Mucosa of descending colon (tissue), 3 donors: ENCODE data around the gene IST1. TPM values are rescaled to one million over a fixed set of nuclear protein-coding genes. Genes with fewer than 3 reads are reported as not detected.

ENCODE experiments used
- ATAC-seq: fragments of 200-7000 bp; cut with Tn5 transposase; one replicate; pipeline ENCODE4 v1.9.1; 2020; ENCODE audit warnings: mild to moderate bottlenecking, moderate library complexity
- DNase-seq, 3 donors: peaks; one replicate each; pipeline ENCODE4 v3.0.0-alpha.2; 2020
- H3K36me3 ChIP-seq: fragments of 200-600 bp; one replicate; pipeline ENCODE4 v1.8.0; 2021; ENCODE audit warnings: low read depth, mild to moderate bottlenecking
- H3K4me1 ChIP-seq: fragments of 200-600 bp; one replicate; pipeline ENCODE4 v1.8.0; 2021; ENCODE audit warnings: low read depth, mild to moderate bottlenecking
- H3K4me3 ChIP-seq: fragments of 200-600 bp; one replicate; pipeline ENCODE4 v1.8.0; 2021; ENCODE audit warnings: mild to moderate bottlenecking
- H3K9me3 ChIP-seq: fragments of 200-600 bp; one replicate; pipeline ENCODE4 v1.8.0; 2021; ENCODE audit warnings: mild to moderate bottlenecking
- intact Hi-C, 2 donors: fragments of 100-400 bp; cut with DNase I in 1 of 2; cut with micrococcal nuclease in 1 of 2; formaldehyde crosslinking; loops; one replicate each; pipeline versions ENCODE4 v1.11.0 to v1.11.1; 2022; cut with DNase I, micrococcal nuclease
- total RNA-seq, 3 donors: library from RNA; stranded (reverse); fragmentation: NEBNext Ultra II Directional in 2 of 3; extraction: Animal tissue kit (Norgen Biotek cat#: 25700) in 2 of 3; gene quantifications; one replicate each; pipeline versions ENCODE4 v1.2.1 to v1.2.4, GENCODE V29; 2021 to 2023
- TF ChIP-seq, protein P1 (sequence below): fragments of 200-600 bp; IDR thresholded peaks from one replicate; pipeline ENCODE4 v1.8.0; 2022; ENCODE audit warnings: antibody characterized with exemption, mild to moderate bottlenecking
- donor health status: DM: no; HTN: no; CAD: no; lungs with moderate emphysema.
- donor health status: DM: no; HTN: no; CAD: no.
- donor health status: DM: no; HTN: yes; CAD: no.

IST1 gene
- total RNA-seq, 3 donors from 2014 or later, result 223 to 278 (median 228) TPM

DNA sequence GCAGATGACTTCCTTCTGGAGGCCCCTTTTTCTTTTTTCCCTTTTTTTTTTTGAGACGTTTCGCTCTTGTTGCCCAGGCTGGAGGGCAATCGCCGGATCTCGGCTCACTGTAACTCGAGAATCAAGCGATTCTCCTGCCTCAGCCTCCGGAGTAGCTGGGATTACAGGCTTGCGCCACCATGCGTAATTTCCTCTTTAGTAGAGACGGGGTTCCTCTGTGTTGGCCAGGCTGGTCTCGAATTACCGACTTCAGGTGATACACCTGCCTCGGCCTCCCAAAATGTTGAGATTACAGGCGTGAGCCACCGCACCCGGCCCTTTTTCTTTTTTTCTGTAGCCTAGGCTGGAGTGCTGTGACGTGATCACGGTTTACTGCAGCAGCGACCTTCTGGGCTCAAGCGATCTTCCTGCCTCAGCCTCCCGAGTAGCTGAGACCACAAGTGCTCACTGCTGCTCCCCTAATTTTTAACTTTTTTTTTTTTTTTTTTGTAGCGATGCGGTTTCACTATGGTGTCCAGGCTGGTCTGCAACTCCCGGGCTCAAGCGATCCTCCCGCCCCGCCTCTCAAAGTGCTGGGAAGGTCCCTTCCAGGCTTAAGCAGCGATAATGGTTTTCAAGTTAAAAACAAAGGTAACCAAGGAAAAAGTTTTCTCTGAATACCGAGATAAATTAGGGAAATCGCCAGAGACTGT lies 956 bp upstream of the IST1 start:
- Histone ChIP-seq H3K4me3 (peak overlapping the region; percentile 97), H3K36me3 (no peaks in the 10 kb centered on the region)

DNA sequence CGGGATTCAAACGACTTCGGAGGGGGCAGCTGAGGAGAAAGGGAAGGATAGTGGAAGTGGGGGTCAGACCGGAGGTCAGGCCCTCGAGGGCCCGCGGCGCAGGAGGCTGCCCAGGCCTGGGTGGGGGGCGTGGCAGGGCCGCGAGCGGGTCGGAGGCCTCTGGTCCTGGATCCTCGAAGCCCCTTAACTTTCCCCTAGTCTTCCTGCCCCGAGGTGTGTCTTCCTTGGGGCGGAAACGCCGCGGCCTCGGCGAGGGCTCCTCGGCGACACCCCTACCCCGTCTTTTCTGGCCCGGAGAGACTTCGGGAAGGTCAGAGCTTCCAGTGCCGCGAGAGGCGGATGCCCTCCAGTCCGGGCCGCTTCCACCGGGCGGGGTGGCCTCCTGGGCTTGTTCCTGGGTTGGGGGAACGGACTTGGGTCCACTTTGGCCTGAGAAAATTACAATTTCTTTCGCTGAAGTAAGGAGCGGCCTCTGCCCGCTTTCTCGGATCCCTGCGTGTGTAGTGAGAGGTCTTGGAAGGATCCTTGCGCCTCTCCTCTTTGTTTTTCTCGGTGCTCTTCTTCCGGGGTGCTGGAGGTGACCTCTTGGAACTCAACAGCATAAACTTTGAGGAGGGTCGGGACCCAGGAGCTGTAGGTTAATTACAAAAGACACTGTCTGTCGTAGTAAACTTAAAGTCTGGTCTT lies 491 bp downstream of the IST1 start:
- no peaks in the 10 kb centered on the region for H3K36me3 ChIP-seq
- intact Hi-C loops, result loop anchor here in 1 of 2 donors (5.0 kb wide), 1 partner anchor 89 kb away; the partner anchor contains the start of gene AP1G1
- H3K9me3 ChIP-seq, result no peaks in the 10 kb centered on the region
- DNase-seq, result peak in 2 of 3 donors; percentile 67 to 71
- TF ChIP-seq, protein P1, sequence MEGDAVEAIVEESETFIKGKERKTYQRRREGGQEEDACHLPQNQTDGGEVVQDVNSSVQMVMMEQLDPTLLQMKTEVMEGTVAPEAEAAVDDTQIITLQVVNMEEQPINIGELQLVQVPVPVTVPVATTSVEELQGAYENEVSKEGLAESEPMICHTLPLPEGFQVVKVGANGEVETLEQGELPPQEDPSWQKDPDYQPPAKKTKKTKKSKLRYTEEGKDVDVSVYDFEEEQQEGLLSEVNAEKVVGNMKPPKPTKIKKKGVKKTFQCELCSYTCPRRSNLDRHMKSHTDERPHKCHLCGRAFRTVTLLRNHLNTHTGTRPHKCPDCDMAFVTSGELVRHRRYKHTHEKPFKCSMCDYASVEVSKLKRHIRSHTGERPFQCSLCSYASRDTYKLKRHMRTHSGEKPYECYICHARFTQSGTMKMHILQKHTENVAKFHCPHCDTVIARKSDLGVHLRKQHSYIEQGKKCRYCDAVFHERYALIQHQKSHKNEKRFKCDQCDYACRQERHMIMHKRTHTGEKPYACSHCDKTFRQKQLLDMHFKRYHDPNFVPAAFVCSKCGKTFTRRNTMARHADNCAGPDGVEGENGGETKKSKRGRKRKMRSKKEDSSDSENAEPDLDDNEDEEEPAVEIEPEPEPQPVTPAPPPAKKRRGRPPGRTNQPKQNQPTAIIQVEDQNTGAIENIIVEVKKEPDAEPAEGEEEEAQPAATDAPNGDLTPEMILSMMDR, result no peak
- peaks cover 37% of the 10 kb centered on the region for H3K4me1 ChIP-seq
- peak; percentile 24 for ATAC-seq
- H3K4me3 ChIP-seq, result peak overlapping the region; percentile 97

More for the DNA sequence above, 956 bp upstream of the IST1 start:
- peaks cover 30% of the 10 kb centered on the region for H3K4me1 ChIP-seq
- no peaks in the 10 kb centered on the region for H3K9me3 ChIP-seq
- intact Hi-C loops, result no loop called here
- DNase-seq, result peak; percentile 56 to 71 (median 63)
- TF ChIP-seq, protein P1, result no peak
- ATAC-seq, result peak; percentile 13

- H3K4me1 ChIP-seq, result peaks cover 40% of the 10 kb centered on the region
- DNase-seq, result no peak
These were observed 1.5 kb downstream of the IST1 start for GRCh38 chr16:71896764-71897368.

GRCh38 chr16:71899171-71899570 lies 3.8 kb downstream of the IST1 start:
- TF ChIP-seq, protein P1, result no peak
- intact Hi-C loops, result loop anchor here in 1 of 2 donors (5.0 kb wide), 1 partner anchor 92 kb away; the partner anchor contains the start of gene AP1G1
- DNase-seq, result no peak
- H3K36me3 ChIP-seq, result no peaks in the 10 kb centered on the region
- peaks cover 41% of the 10 kb centered on the region for H3K4me1 ChIP-seq
- H3K4me3 ChIP-seq, result no peak overlapping the region
- ATAC-seq, result no peak
- no peaks in the 10 kb centered on the region for H3K9me3 ChIP-seq

More at GRCh38 chr16:71896764-71897368, 1.5 kb downstream of the IST1 start:
- intact Hi-C loops, result loop anchor here in 1 of 2 donors (5.0 kb wide), 1 partner anchor 90 kb away; the partner anchor contains the start of gene AP1G1
- TF ChIP-seq, protein P1, result no peak
- no peak for ATAC-seq
- Histone ChIP-seq H3K36me3 (no peaks in the 10 kb centered on the region), H3K4me3 (no peak overlapping the region), H3K9me3 (no peaks in the 10 kb centered on the region)

- H3K9me3 ChIP-seq, result no peaks in the 10 kb centered on the region
- ATAC-seq (no peak), DNase-seq (no peak)
- TF ChIP-seq, protein P1, result no peak
- intact Hi-C loops, result no loop called here
- peaks cover 30% of the 10 kb centered on the region for H3K4me1 ChIP-seq
- H3K4me3 ChIP-seq, result no peak overlapping the region
- H3K36me3 ChIP-seq, result no peaks in the 10 kb centered on the region
These were observed 7.5 kb downstream of the IST1 start for GRCh38 chr16:71902656-71903365.
